ENCODE data around the gene ABCD3. TPM values are rescaled to one million over a fixed set of nuclear protein-coding genes. Genes with fewer than 3 reads are reported as not detected.

The ABCD3 gene
- total and polyA plus RNA-seq, 2 of the 4 experiments (the other 2 are of a cell fraction), result 13.6 to 32.6 TPM

DNA sequence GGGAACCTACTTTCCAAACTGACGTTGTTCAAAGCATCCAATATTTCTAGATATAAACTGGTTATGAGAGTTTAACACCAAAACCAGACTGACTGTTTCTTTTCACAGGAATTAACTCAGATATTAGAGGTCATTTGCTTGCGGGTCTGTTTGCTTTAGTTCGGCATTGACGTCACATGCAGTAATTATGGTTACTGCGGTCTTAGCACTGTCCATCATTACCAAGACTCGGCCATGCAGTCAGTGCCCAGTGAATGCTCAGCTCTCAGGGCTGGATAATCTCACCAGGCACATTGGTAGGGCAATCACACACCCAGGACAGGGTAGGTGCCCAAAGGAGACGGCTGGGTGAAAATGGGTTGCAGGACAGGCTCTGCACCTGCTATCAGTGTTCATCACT lies 133.3 kb downstream of the ABCD3 start:
- no peak overlapping the region for H3K27ac ChIP-seq (ENCODE audit: insufficient read depth, low read length)
- in situ Hi-C loops (cut with MboI; ENCODE audit: low sequenced_read_pairs), result no loop called here
- CTCF ChIA-PET, result no interaction called here

More for the DNA sequence above, 133.3 kb downstream of the ABCD3 start:
- no peak for DNase-seq
- H3K18ac ChIP-seq (ENCODE audit: low read depth, low read length), result no peak overlapping the region
- H4K8ac ChIP-seq (ENCODE audit: low read depth in 2 of 2, low read length in 2 of 2), result no peak overlapping the region
- no peak overlapping the region for H3K9ac ChIP-seq (ENCODE audit: low read depth, low read length)
- no peak overlapping the region for H3K14ac ChIP-seq (replicated peaks; ENCODE audit: low read depth, low read length)
- H4K20me1 ChIP-seq (ENCODE audit: insufficient read depth, low read length), result no peaks in the 10 kb centered on the region
- no TSS peak for BruUV-seq (replicated peaks)
- H2BK120ac ChIP-seq (ENCODE audit: low read depth, low read length), result peak overlapping the region; percentile 37; the same call in 1 of the 2 replicates
- dilution Hi-C loops (cut with HindIII; ENCODE audit: low sequenced_read_pairs, unreplicated experiment) (no loop called here), intact Hi-C loops (cut with micrococcal nuclease) (no loop called here)
- H2BK15ac ChIP-seq (ENCODE audit: low read depth, low read length), result peak overlapping the region; percentile 82; the same call in 2 of the 3 replicates
- H3K4me3 ChIP-seq (ENCODE audit: insufficient read depth, low read depth, low read length), result no peak overlapping the region
- no peak overlapping the region for H2AK9ac ChIP-seq (replicated peaks; ENCODE audit: low read depth, low read length, poor library complexity)
- no peak overlapping the region for H4K5ac ChIP-seq (ENCODE audit: low read depth, low read length)
- POLR2A ChIA-PET (ENCODE audit: unreplicated experiment), result no interaction called here
- WGBS, 2 experiments (ENCODE audit: extremely low coverage in 2 of 2, insufficient read length in 1 of 2), result no CpG with 5 or more reads among the region's 7 CpGs
- H2BK5ac ChIP-seq (ENCODE audit: low read depth, low read length, poor library complexity, severe bottlenecking), result no peak overlapping the region
- H2BK20ac ChIP-seq (ENCODE audit: low read depth, low read length), result peak overlapping the region; percentile 27; the same call in 1 of the 2 replicates
- H3K36me3 ChIP-seq (ENCODE audit: control insufficient read depth, insufficient read depth, low read length), result no peaks in the 10 kb centered on the region
- no peak overlapping the region for H2AK5ac ChIP-seq (ENCODE audit: low read depth, low read length)
- peak overlapping the region; percentile 8; the same call in 1 of the 2 replicates for H3K4ac ChIP-seq (ENCODE audit: low read depth, low read length)
- no peaks in the 10 kb centered on the region for H3K9me3 ChIP-seq (ENCODE audit: control insufficient read depth, insufficient read depth, low read length)
- peak overlapping the region; percentile 55 for H4K91ac ChIP-seq (ENCODE audit: insufficient read depth, low read depth, low read length)
- H2AFZ ChIP-seq (replicated peaks; ENCODE audit: low read length, poor library complexity), result no peak overlapping the region
- ATAC-seq (ENCODE audit: low read depth), result no peak
- no peak overlapping the region for H3K4me2 ChIP-seq (ENCODE audit: low read depth, low read length)
- peaks cover 25% of the 10 kb centered on the region for H3K4me1 ChIP-seq (ENCODE audit: control insufficient read depth, insufficient read depth, low read length)
- peaks cover 23% of the 10 kb centered on the region for H3K9me1 ChIP-seq (ENCODE audit: insufficient read depth, low read length)
- H3K56ac ChIP-seq (ENCODE audit: extremely low read depth, insufficient read depth, low read length), result no peak overlapping the region
- no peak overlapping the region for H3K23ac ChIP-seq (ENCODE audit: low read depth, low read length)
- TF ChIP-seq POLR2A (IDR thresholded peaks at IDR 0.05; ENCODE audit: low read depth, low read length) (no peak), SMC3 (IDR thresholded peaks at IDR 0.05; ENCODE audit: low read depth, low read length) (no peak), NFE2L2 (IDR thresholded peaks at IDR 0.05; ENCODE audit: low read depth, low read length) (no peak), RFX5 (IDR thresholded peaks at IDR 0.05; ENCODE audit: low read depth, low read length) (no peak), MAFK (IDR thresholded peaks at IDR 0.05; ENCODE audit: low read depth, low read length) (no peak), CTCF (conservative IDR thresholded peaks at IDR 0.05; ENCODE audit: low read depth, low read length) (no peak), MAZ (IDR thresholded peaks at IDR 0.05; ENCODE audit: borderline replicate concordance, low read depth, low read length) (no peak), RCOR1 (IDR thresholded peaks at IDR 0.05; ENCODE audit: insufficient replicate concordance, low read length) (no peak), FOS (IDR thresholded peaks at IDR 0.05; ENCODE audit: low read depth, low read length) (no peak), RAD21 (IDR thresholded peaks at IDR 0.05; ENCODE audit: low read length) (no peak), BHLHE40 (IDR thresholded peaks at IDR 0.05; ENCODE audit: low read depth, low read length) (no peak), CHD1 (IDR thresholded peaks at IDR 0.05; ENCODE audit: low read depth, low read length) (no peak), MXI1 (IDR thresholded peaks at IDR 0.05; ENCODE audit: borderline replicate concordance, low read depth, low read length) (no peak)
- TF ChIP-seq, protein P1, sequence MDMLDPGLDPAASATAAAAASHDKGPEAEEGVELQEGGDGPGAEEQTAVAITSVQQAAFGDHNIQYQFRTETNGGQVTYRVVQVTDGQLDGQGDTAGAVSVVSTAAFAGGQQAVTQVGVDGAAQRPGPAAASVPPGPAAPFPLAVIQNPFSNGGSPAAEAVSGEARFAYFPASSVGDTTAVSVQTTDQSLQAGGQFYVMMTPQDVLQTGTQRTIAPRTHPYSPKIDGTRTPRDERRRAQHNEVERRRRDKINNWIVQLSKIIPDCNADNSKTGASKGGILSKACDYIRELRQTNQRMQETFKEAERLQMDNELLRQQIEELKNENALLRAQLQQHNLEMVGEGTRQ (IDR thresholded peaks at IDR 0.05; ENCODE audit: low read depth, low read length), result no peak
- H3K79me1 ChIP-seq (ENCODE audit: low read depth in 1 of 2, low read length in 2 of 2), result peaks cover 0 to 2% of the 10 kb centered on the region in 2 experiments; a peak in 1 of 4 replicates
- H3K27me3 ChIP-seq (ENCODE audit: control insufficient read depth, insufficient read depth, low read length), result no peaks in the 10 kb centered on the region
